HUES6 (cell line): ENCODE data around the gene CMTM1.

Experiments used
- H3K27ac ChIP-seq: 2 replicates; pipeline ENCODE4 v1.7.0; 2013; ENCODE audit warnings: low read depth, mild to moderate bottlenecking, low read length, inconsistent platforms
- H3K27me3 ChIP-seq: 2 replicates; pipeline ENCODE4 v1.6.1; 2013; ENCODE audit warnings: low read length; ENCODE audit not compliant: control insufficient read depth, insufficient read depth
- H3K36me3 ChIP-seq: 2 replicates; pipeline ENCODE4 v1.6.1; 2013; ENCODE audit warnings: low read length; ENCODE audit not compliant: control insufficient read depth, insufficient read depth
- H3K4me1 ChIP-seq: 2 replicates; pipeline ENCODE4 v1.6.1; 2013; ENCODE audit warnings: low read length; ENCODE audit not compliant: control insufficient read depth, insufficient read depth
- H3K4me3 ChIP-seq: 2 replicates; pipeline ENCODE4 v1.5.1; 2013; ENCODE audit warnings: low read depth, low read length
- H3K9ac ChIP-seq: one replicate; pipeline ENCODE4 v1.6.1; 2013; ENCODE audit warnings: mild to moderate bottlenecking, low read length
- H3K9me3 ChIP-seq: 2 replicates; pipeline ENCODE4 v1.6.1; 2013; ENCODE audit warnings: low read depth, low read length; ENCODE audit not compliant: control insufficient read depth, insufficient read depth

Gene CMTM1

DNA sequence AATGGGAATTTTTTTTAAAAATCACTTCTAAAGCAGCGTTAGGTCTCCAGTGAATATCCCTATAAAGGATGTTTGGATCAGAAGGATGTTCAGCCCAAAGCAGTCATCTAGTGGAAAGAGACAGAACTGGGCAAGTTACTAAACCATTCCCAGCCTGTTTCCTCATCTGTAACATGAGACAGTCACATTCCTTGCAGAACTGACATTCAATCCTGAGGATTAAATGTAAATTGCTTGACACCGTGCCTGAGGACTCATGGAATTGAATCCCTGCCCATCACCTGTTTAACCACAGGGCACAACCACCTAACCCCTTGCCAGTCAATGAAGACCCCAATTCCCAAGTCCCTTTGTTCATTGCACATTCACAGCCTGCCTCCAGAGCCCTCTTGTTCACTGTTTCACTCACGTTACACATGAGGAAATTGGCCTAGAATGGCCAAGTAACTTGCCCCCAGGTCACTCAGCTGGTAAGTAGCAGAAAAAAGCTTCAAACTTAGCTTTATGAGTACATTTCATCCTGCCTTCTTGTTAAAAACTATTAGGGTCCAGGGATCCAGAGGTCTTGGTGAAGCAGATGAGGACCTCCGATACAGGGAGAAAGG, 14.5 kb downstream of the CMTM1 start:
- H3K9ac ChIP-seq, result no peak overlapping the region

DNA sequence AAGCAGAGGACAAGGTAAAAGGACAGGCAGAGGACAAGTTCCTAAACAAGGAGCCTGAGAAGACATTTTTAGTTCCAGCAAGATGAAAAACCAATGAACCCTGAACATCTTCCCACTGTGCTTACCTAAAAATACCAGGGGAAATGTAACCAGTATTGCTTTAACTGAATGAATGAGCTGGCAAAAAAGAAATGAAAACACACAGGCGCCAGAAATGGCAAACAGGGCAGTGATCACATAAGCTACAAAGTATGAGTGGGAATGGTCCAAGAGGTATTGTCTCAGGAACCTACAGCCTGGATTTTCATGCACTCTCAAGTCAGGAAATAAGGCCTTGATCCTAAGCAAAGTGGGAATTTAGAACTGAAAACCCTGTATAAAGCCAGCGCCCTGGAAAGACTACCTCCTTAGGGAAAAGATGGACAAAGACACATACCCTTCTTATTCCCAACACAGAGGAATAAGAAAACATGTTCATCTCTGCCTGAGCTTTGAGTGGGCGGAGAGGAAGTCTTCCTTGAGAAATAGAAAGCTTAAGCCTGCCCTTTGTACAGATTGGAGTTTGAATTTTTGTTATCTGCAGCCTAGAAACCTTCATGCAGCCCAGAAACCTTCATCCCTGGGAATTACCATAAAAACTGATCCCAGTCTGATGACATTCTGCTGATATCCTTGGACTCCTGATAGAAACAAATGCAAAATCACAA, 15.2 kb downstream of the CMTM1 start:
- Histone ChIP-seq H3K36me3 (no peaks in the 10 kb centered on the region), H3K27ac (no peak overlapping the region), H3K27me3 (peaks cover 36% of the 10 kb centered on the region), H3K9ac (no peak overlapping the region), H3K4me3 (no peak overlapping the region), H3K4me1 (peaks cover 15% of the 10 kb centered on the region), H3K9me3 (no peaks in the 10 kb centered on the region)

More for the DNA sequence above, 14.5 kb downstream of the CMTM1 start:
- Histone ChIP-seq H3K9me3 (no peaks in the 10 kb centered on the region), H3K4me1 (peaks cover 15% of the 10 kb centered on the region), H3K4me3 (no peak overlapping the region), H3K27ac (no peak overlapping the region), H3K27me3 (peaks cover 36% of the 10 kb centered on the region), H3K36me3 (no peaks in the 10 kb centered on the region)

- Histone ChIP-seq H3K4me3 (no peak overlapping the region), H3K9me3 (no peaks in the 10 kb centered on the region), H3K4me1 (peaks cover 8% of the 10 kb centered on the region), H3K36me3 (no peaks in the 10 kb centered on the region), H3K9ac (no peak overlapping the region), H3K27ac (no peak overlapping the region), H3K27me3 (no peaks in the 10 kb centered on the region; the same call in 1 of the 2 replicates)
These were observed 19.4 kb downstream of the CMTM1 start for GRCh38 chr16:66585481-66586239.

DNA sequence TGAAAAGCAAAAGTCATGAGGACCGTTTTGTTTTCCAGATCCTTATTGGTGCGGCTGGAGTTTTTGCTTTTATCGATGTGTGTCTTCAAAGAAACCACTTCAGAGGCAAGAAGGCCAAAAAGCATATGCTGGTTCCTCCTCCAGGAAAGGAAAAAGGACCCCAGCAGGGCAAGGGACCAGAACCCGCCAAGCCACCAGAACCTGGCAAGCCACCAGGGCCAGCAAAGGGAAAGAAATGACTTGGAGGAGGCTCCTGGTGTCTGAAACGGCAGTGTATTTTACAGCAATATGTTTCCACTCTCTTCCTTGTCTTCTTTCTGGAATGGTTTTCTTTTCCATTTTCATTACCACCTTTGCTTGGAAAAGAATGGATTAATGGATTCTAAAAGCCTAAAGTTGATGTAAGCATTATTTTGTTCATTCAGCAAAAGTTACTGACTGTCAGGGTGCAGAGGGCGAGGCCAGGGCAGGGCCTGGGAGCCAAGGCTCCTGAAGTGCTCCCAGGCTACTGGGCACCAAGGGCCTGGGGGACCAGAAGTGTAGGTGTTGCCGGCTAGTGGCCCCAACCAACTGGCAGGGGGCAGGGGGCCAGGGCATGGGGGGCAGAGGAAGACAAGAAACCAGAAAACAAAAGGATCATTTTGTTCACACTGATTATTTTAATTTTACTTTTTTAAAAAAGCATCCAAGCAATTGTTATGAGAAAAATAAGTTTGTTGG, 21.8 kb downstream of the CMTM1 start:
- no peak overlapping the region for H3K9ac ChIP-seq
- no peaks in the 10 kb centered on the region for H3K27me3 ChIP-seq
- H3K27ac ChIP-seq, result no peak overlapping the region
- no peaks in the 10 kb centered on the region for H3K9me3 ChIP-seq
- no peak overlapping the region for H3K4me3 ChIP-seq
- no peaks in the 10 kb centered on the region for H3K36me3 ChIP-seq
- no peaks in the 10 kb centered on the region for H3K4me1 ChIP-seq

DNA sequence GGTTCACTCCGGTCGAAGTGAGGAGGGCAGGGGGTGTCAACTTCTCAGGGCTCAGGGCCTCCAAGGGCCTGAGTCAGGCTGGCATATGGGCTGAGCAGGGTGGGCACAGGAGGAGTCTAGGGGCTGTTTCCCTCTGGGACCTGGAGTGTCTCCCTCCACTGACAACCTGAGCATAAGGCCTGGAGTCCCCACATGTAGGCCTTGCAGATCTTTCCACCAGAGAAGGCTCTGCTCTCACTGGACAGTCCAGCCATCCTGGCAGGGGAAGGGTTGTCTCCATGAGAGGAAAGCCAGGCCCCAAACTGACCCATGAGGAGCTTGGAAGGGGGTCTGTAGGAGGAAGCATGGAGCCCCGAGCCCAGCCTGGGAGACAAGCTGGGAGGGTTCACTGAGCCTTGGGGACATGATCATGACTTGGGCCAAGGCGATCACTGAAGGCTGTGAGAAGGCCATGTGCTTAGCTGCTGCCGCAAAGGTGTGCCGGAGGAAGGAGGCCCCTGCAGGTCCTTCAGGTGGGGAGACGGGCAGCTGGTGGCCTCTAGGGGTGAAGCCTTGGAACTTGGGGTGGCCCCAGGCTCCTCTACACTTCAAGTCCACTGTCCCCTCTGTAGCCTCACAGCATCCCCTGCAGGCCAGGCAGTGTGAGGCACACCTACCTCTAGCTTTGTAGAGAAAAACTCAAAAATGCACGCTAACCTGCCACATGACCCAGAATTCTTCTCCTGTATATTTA, 22.9 kb downstream of the CMTM1 start:
- Histone ChIP-seq H3K4me3 (no peak overlapping the region), H3K27ac (no peak overlapping the region), H3K9me3 (no peaks in the 10 kb centered on the region), H3K9ac (no peak overlapping the region), H3K36me3 (no peaks in the 10 kb centered on the region), H3K27me3 (no peaks in the 10 kb centered on the region), H3K4me1 (no peaks in the 10 kb centered on the region)

- Histone ChIP-seq H3K9ac (no peak overlapping the region), H3K4me1 (no peaks in the 10 kb centered on the region), H3K36me3 (no peaks in the 10 kb centered on the region), H3K9me3 (no peaks in the 10 kb centered on the region), H3K27me3 (no peaks in the 10 kb centered on the region), H3K27ac (no peak overlapping the region), H3K4me3 (no peak overlapping the region)
These were observed 24.1 kb downstream of the CMTM1 start for GRCh38 chr16:66590322-66590721.

- Histone ChIP-seq H3K27ac (no peak overlapping the region), H3K27me3 (no peaks in the 10 kb centered on the region), H3K9ac (no peak overlapping the region), H3K36me3 (no peaks in the 10 kb centered on the region), H3K9me3 (no peaks in the 10 kb centered on the region), H3K4me1 (no peaks in the 10 kb centered on the region), H3K4me3 (no peak overlapping the region)
These were observed 24.8 kb downstream of the CMTM1 start for GRCh38 chr16:66591018-66591417.

- Histone ChIP-seq H3K27ac (no peak overlapping the region), H3K9ac (no peak overlapping the region), H3K36me3 (no peaks in the 10 kb centered on the region), H3K27me3 (no peaks in the 10 kb centered on the region), H3K4me1 (no peaks in the 10 kb centered on the region), H3K4me3 (no peak overlapping the region), H3K9me3 (no peaks in the 10 kb centered on the region)
These were observed 26.0 kb downstream of the CMTM1 start for GRCh38 chr16:66592241-66592640.

DNA sequence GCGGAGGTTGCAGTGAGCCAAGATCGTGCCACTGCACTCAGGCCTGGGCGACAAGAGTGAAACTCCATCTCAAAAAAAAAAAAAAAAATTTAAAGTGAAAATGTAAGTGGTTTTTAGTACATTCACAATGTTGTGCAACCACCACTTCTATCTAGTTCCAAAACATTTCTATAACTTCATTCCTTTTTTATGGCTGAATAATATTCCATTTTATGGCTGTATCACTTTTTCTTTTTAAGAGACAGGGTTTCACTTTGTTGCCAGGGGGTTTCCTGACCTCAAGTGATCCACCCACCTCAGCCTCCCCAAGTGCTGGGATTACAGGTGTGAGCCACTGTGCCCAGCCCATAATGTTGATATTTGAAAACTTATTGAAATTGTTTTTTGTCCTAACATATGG, 26.6 kb downstream of the CMTM1 start:
- no peaks in the 10 kb centered on the region for H3K4me1 ChIP-seq

GRCh38 chr16:66594739-66595138, 28.5 kb downstream of the CMTM1 start:
- no peaks in the 10 kb centered on the region for H3K36me3 ChIP-seq

More for the DNA sequence above, 26.6 kb downstream of the CMTM1 start:
- H3K27ac ChIP-seq, result no peak overlapping the region
- no peaks in the 10 kb centered on the region for H3K27me3 ChIP-seq
- no peaks in the 10 kb centered on the region for H3K36me3 ChIP-seq
- no peak overlapping the region for H3K4me3 ChIP-seq
- H3K9ac ChIP-seq, result no peak overlapping the region
- no peaks in the 10 kb centered on the region for H3K9me3 ChIP-seq

More at GRCh38 chr16:66594739-66595138, 28.5 kb downstream of the CMTM1 start:
- no peaks in the 10 kb centered on the region for H3K9me3 ChIP-seq
- no peak overlapping the region for H3K27ac ChIP-seq
- H3K9ac ChIP-seq, result no peak overlapping the region
- no peaks in the 10 kb centered on the region for H3K4me1 ChIP-seq
- H3K27me3 ChIP-seq, result no peaks in the 10 kb centered on the region
- no peak overlapping the region for H3K4me3 ChIP-seq
